Liver (tissue), 9 donors: Measurements from ENCODE around the gene FRMD4A. TPM values are rescaled to one million over a fixed set of nuclear protein-coding genes. Genes with fewer than 3 reads are reported as not detected.

Source experiments
- DNase-seq: peaks from one replicate; pipeline ENCODE4 v3.0.0-alpha.2; 2017; ENCODE audit warnings: low spot score
- H3K27ac ChIP-seq, 2 donors: one replicate each; pipeline ENCODE4 v1.7.0; 2013; ENCODE audit warnings: inconsistent platforms in 2 of 2, low read length in 2 of 2, control low read depth in 1 of 2, low read depth in 1 of 2, mild to moderate bottlenecking in 1 of 2
- H3K27me3 ChIP-seq, 4 donors: one replicate each; pipeline versions ENCODE4 v1.6.1 to v1.7.0; 2013; ENCODE audit warnings: low read length in 3 of 4, inconsistent platforms in 1 of 4, mild to moderate bottlenecking in 1 of 4, moderate library complexity in 1 of 4; ENCODE audit not compliant: control insufficient read depth in 4 of 4, insufficient read depth in 4 of 4
- H3K36me3 ChIP-seq, 4 donors: one replicate each; pipeline versions ENCODE4 v1.6.1 to v1.7.0; 2013; ENCODE audit warnings: low read length in 3 of 4, mild to moderate bottlenecking in 3 of 4, low read depth in 1 of 4, moderate library complexity in 1 of 4; ENCODE audit not compliant: control insufficient read depth in 4 of 4, insufficient read depth in 3 of 4
- H3K4me1 ChIP-seq, 4 donors: one replicate each; pipeline versions ENCODE4 v1.6.1 to v1.7.0; 2013; ENCODE audit warnings: low read length in 3 of 4, mild to moderate bottlenecking in 3 of 4, moderate library complexity in 1 of 4; ENCODE audit not compliant: control insufficient read depth in 4 of 4, insufficient read depth in 4 of 4
- H3K4me3 ChIP-seq, 3 donors: one replicate each; pipeline versions ENCODE4 v1.6.1 to v1.7.0; 2013; ENCODE audit warnings: low read length in 3 of 3, control low read depth in 1 of 3, low read depth in 1 of 3, mild to moderate bottlenecking in 1 of 3
- H3K9ac ChIP-seq, 2 donors: one replicate each; pipeline ENCODE4 v1.7.0; 2013; ENCODE audit warnings: low read length in 2 of 2, mild to moderate bottlenecking in 2 of 2, moderate library complexity in 2 of 2, control low read depth in 1 of 2, low read depth in 1 of 2
- H3K9me3 ChIP-seq, 4 donors: one replicate each; pipeline versions ENCODE4 v1.6.1 to v1.7.0; 2013; ENCODE audit warnings: low read length in 3 of 4; ENCODE audit not compliant: control insufficient read depth in 4 of 4
- CTCF ChIP-seq: fragments of 150-350 bp; IDR thresholded peaks from 2 replicates; pipeline ENCODE4 v1.5.1; 2017; ENCODE audit warnings: improper control_type of control experiment, low read depth, low read length; ENCODE audit not compliant: missing input control
- EGR1 ChIP-seq, 2 donors: IDR thresholded peaks; 2 replicates each; pipeline ENCODE4 v1.6.1; 2016 to 2018; ENCODE audit warnings: antibody characterized with exemption in 2 of 2, low read depth in 2 of 2
- FOXA1 ChIP-seq: IDR thresholded peaks from 2 replicates; pipeline ENCODE4 v1.6.1; 2016; ENCODE audit warnings: antibody characterized with exemption
- FOXA2 ChIP-seq: IDR thresholded peaks from 2 replicates; pipeline ENCODE4 v1.6.1; 2016; ENCODE audit warnings: antibody characterized with exemption
- HNF4G ChIP-seq: IDR thresholded peaks from 2 replicates; pipeline ENCODE4 v1.6.1; 2016; ENCODE audit warnings: antibody characterized with exemption
- JUND ChIP-seq, 2 donors: IDR thresholded peaks; 2 replicates each; pipeline ENCODE4 v1.6.1; 2016; ENCODE audit warnings: antibody characterized with exemption in 2 of 2
- MAX ChIP-seq: IDR thresholded peaks from 2 replicates; pipeline ENCODE4 v1.6.1; 2016; ENCODE audit warnings: antibody characterized with exemption
- NR2F2 ChIP-seq: IDR thresholded peaks from 2 replicates; pipeline ENCODE4 v1.6.1; 2016; ENCODE audit warnings: antibody characterized with exemption
- RAD21 ChIP-seq, 2 donors: IDR thresholded peaks; 2 replicates each; pipeline ENCODE4 v1.6.1; 2016; ENCODE audit warnings: antibody characterized with exemption in 2 of 2, mild to moderate bottlenecking in 2 of 2
- REST ChIP-seq: IDR thresholded peaks from 2 replicates; pipeline ENCODE4 v1.6.1; 2016; ENCODE audit warnings: antibody characterized with exemption, mild to moderate bottlenecking
- RXRA ChIP-seq, 2 donors: IDR thresholded peaks; 2 replicates each; pipeline ENCODE4 v1.6.1; 2017 to 2018; ENCODE audit warnings: antibody characterized with exemption in 2 of 2, mild to moderate bottlenecking in 1 of 2
- SP1 ChIP-seq: IDR thresholded peaks from 2 replicates; pipeline ENCODE4 v1.6.1; 2018; ENCODE audit warnings: antibody characterized with exemption, mild to moderate bottlenecking
- TAF1 ChIP-seq: conservative IDR thresholded peaks from 2 replicates; pipeline ENCODE4 v1.6.1; 2016; ENCODE audit warnings: antibody characterized with exemption, mild to moderate bottlenecking
- ZBTB33 ChIP-seq: IDR thresholded peaks from 2 replicates; pipeline ENCODE4 v1.6.1; 2016; ENCODE audit warnings: antibody characterized with exemption
- WGBS: extraction: QIAGEN DNeasy Blood & Tissue Kit; methylation state at CpG from one replicate; pipeline ENCODE4 v1.1.7; 2013; 5-methylcytosine and 5-hydroxymethylcytosine counted together
- polyA plus RNA-seq, 2 donors: library from polyadenylated mRNA; stranded (reverse) in 1 of 2; unstranded in 1 of 2; fragments of 200-250 nt in 1 of 2; fragments of >200 nt in 1 of 2; fragmentation: Nextera tagmentation in 1 of 2; extraction: Ambion mirVana in 1 of 2; gene quantifications; one replicate each; pipeline versions ENCODE4 v1.2.1 to v1.2.3, GENCODE V29; 2013 to 2015
- total RNA-seq, 2 donors: library from RNA; depleted of rRNA; stranded (reverse); fragments of >200 nt; gene quantifications; one replicate each; pipeline ENCODE4 v1.2.3, GENCODE V29; 2014
- donor health status: healthy.
- donor health status: healthy.
- donor health status: healthy.
- donor health status: healthy.
- donor health status: healthy.

FRMD4A gene
- total and polyA plus RNA-seq, 4 donors = 8.2 to 34.3 (median 13.1) TPM

- TF ChIP-seq CTCF = no peak
These were observed 437.9 kb downstream of the FRMD4A start (continued) for GRCh38 chr10:13892871-13893270.

DNA sequence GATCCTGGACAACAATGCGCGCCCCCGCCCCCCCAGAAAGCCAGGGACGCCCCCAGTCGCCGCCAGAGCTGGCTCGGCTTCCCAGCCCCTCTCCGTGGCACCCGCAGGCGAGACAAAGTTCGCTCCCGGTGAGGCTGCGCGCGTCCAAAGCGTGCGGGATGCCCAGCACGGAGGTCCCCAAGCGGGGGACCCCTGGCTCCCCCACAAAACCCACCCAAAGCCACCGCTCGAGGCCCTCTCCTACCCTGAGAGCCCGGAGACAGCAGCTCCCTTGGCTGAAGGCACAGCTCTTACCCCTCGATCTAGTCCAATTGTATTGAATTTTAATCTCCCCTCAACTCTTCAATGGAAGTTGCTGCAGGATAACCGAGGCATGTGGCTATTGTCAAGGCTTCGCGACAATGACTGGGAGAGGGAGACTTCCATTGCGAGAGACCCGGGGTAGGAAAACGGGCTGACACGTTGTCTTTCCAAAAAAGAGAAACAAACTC is 438.7 kb downstream of the FRMD4A start:
- H3K9ac ChIP-seq = no peak overlapping the region
- H3K4me3 ChIP-seq = peak overlapping the region in 1 of 3 donors; percentile 52
- WGBS = 6% methylated on average over 30 of the region's 30 CpGs
- peaks cover 3 to 15% (median 5%) of the 10 kb centered on the region in 4 donors for H3K4me1 ChIP-seq
- TF ChIP-seq MAX (no peak), EGR1 (IDR thresholded peaks at IDR 0.05; ENCODE audit: low read depth in 2 of 2) (no peak), NR2F2 (no peak), JUND (IDR thresholded peaks at IDR 0.05) (no peak), RAD21 (IDR thresholded peaks at IDR 0.05) (no peak), FOXA1 (no peak), SP1 (no peak), ZBTB33 (no peak), REST (no peak), FOXA2 (no peak), HNF4G (no peak), TAF1 (no peak), RXRA (IDR thresholded peaks at IDR 0.05) (no peak)
- H3K27ac ChIP-seq = peak overlapping the region; percentile 43 to 60
- no peak for DNase-seq
- H3K36me3 ChIP-seq = no peaks in the 10 kb centered on the region
- no peaks in the 10 kb centered on the region for H3K9me3 ChIP-seq
- peaks cover 0 to 3% (median 1%) of the 10 kb centered on the region in 4 donors for H3K27me3 ChIP-seq
